ENCODE data around the gene CST7. TPM values are rescaled to one million over a fixed set of nuclear protein-coding genes. Genes with fewer than 3 reads are reported as not detected.

The CST7 gene
- total and polyA plus RNA-seq, 2 experiments from 2014 or later: not detected

DNA sequence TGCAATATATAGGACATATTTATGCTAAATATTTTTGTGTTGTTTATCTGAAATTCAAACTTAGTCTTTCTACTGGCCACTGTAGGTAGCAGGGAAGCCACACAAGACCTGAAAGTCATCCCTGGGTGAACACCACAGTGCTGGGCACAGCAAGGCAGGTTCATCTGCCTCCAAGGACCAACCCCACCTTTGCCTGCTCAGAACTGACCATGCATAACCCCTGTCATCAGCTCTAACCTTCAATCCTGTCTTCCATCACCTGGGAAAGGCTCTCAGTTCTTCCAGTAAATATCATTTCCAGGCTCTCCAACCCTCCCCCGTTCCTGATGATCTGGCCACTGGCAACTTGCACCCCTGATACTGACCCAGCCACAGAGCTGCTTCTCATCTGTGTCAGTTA is 32.7 kb upstream of the CST7 start (continued):
- TF ChIP-seq, protein P1, sequence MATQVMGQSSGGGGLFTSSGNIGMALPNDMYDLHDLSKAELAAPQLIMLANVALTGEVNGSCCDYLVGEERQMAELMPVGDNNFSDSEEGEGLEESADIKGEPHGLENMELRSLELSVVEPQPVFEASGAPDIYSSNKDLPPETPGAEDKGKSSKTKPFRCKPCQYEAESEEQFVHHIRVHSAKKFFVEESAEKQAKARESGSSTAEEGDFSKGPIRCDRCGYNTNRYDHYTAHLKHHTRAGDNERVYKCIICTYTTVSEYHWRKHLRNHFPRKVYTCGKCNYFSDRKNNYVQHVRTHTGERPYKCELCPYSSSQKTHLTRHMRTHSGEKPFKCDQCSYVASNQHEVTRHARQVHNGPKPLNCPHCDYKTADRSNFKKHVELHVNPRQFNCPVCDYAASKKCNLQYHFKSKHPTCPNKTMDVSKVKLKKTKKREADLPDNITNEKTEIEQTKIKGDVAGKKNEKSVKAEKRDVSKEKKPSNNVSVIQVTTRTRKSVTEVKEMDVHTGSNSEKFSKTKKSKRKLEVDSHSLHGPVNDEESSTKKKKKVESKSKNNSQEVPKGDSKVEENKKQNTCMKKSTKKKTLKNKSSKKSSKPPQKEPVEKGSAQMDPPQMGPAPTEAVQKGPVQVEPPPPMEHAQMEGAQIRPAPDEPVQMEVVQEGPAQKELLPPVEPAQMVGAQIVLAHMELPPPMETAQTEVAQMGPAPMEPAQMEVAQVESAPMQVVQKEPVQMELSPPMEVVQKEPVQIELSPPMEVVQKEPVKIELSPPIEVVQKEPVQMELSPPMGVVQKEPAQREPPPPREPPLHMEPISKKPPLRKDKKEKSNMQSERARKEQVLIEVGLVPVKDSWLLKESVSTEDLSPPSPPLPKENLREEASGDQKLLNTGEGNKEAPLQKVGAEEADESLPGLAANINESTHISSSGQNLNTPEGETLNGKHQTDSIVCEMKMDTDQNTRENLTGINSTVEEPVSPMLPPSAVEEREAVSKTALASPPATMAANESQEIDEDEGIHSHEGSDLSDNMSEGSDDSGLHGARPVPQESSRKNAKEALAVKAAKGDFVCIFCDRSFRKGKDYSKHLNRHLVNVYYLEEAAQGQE (IDR thresholded peaks at IDR 0.05; ENCODE audit: unreplicated experiment): no peak
- TF ChIP-seq JUNB (IDR thresholded peaks at IDR 0.05; ENCODE audit: unreplicated experiment) (no peak), POLR2AphosphoS5 (IDR thresholded peaks at IDR 0.05; ENCODE audit: low read depth) (no peak)

GRCh38 chr20:24917056-24917455 is 32.0 kb upstream of the CST7 start:
- peaks cover 15% of the 10 kb centered on the region for H3K36me3 Mint-ChIP-seq (ENCODE audit: low read depth)
- no peak overlapping the region for H3K4me3 Mint-ChIP-seq
- no peak overlapping the region for H2AFZ ChIP-seq
- H3K27ac Mint-ChIP-seq: no peak overlapping the region
- H3K4me1 Mint-ChIP-seq: peaks cover 6% of the 10 kb centered on the region
- no peaks in the 10 kb centered on the region for H3K79me2 ChIP-seq (replicated peaks; ENCODE audit: insufficient read depth)
- H3K9me3 Mint-ChIP-seq: peaks cover 22% of the 10 kb centered on the region
- H3K4me2 ChIP-seq: no peak overlapping the region
- H3K36me3 ChIP-seq (ENCODE audit: insufficient read depth): no peaks in the 10 kb centered on the region
- H3K27me3 Mint-ChIP-seq (ENCODE audit: insufficient read depth, low read depth, poor library complexity): peaks cover 5% of the 10 kb centered on the region
- ATAC-seq (no peak), DNase-seq (ENCODE audit: low spot score) (no peak)
- H3K4me3 ChIP-seq: no peak overlapping the region
- TF ChIP-seq, protein P2, sequence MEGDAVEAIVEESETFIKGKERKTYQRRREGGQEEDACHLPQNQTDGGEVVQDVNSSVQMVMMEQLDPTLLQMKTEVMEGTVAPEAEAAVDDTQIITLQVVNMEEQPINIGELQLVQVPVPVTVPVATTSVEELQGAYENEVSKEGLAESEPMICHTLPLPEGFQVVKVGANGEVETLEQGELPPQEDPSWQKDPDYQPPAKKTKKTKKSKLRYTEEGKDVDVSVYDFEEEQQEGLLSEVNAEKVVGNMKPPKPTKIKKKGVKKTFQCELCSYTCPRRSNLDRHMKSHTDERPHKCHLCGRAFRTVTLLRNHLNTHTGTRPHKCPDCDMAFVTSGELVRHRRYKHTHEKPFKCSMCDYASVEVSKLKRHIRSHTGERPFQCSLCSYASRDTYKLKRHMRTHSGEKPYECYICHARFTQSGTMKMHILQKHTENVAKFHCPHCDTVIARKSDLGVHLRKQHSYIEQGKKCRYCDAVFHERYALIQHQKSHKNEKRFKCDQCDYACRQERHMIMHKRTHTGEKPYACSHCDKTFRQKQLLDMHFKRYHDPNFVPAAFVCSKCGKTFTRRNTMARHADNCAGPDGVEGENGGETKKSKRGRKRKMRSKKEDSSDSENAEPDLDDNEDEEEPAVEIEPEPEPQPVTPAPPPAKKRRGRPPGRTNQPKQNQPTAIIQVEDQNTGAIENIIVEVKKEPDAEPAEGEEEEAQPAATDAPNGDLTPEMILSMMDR (conservative IDR thresholded peaks at IDR 0.05; ENCODE audit: low read depth in 2 of 2): no peak
- TF ChIP-seq ZNF331 (CRISPR knock-in tag; IDR thresholded peaks at IDR 0.05; ENCODE audit: low read depth) (no peak), STAT1 (IDR thresholded peaks at IDR 0.05; ENCODE audit: unreplicated experiment) (no peak), ZNF114 (CRISPR knock-in tag; IDR thresholded peaks at IDR 0.05) (no peak), NANOG (IDR thresholded peaks at IDR 0.05; ENCODE audit: borderline replicate concordance) (no peak), EZH2 (IDR thresholded peaks at IDR 0.05; ENCODE audit: low read depth, unreplicated experiment) (no peak), POLR2AphosphoS5 (IDR thresholded peaks at IDR 0.05; ENCODE audit: low read depth) (no peak), ZNF462 (CRISPR knock-in tag; IDR thresholded peaks at IDR 0.05) (no peak), EZH2phosphoT487 (IDR thresholded peaks at IDR 0.05; ENCODE audit: unreplicated experiment) (no peak), JUNB (IDR thresholded peaks at IDR 0.05; ENCODE audit: unreplicated experiment) (no peak), CREB1 (CRISPR knock-in tag; IDR thresholded peaks at IDR 0.05; ENCODE audit: low read depth) (no peak)
- TF ChIP-seq, protein P3, sequence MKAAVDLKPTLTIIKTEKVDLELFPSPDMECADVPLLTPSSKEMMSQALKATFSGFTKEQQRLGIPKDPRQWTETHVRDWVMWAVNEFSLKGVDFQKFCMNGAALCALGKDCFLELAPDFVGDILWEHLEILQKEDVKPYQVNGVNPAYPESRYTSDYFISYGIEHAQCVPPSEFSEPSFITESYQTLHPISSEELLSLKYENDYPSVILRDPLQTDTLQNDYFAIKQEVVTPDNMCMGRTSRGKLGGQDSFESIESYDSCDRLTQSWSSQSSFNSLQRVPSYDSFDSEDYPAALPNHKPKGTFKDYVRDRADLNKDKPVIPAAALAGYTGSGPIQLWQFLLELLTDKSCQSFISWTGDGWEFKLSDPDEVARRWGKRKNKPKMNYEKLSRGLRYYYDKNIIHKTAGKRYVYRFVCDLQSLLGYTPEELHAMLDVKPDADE (IDR thresholded peaks at IDR 0.05): no peak
- no peaks in the 10 kb centered on the region for H3F3A ChIP-seq (replicated peaks; ENCODE audit: low read depth)
- H3K27me3 ChIP-seq (ENCODE audit: insufficient read depth): no peaks in the 10 kb centered on the region
- H3K27ac ChIP-seq (ENCODE audit: low read depth): no peak overlapping the region
- no peaks in the 10 kb centered on the region for H3K9me2 ChIP-seq (ENCODE audit: insufficient read depth)
- H4K20me1 ChIP-seq (replicated peaks; ENCODE audit: insufficient read depth): no peaks in the 10 kb centered on the region
- no peaks in the 10 kb centered on the region for H3K4me1 ChIP-seq (ENCODE audit: insufficient read depth)
